Measurements from ENCODE around the gene ZNF445. TPM values are rescaled to one million over a fixed set of nuclear protein-coding genes. Genes with fewer than 3 reads are reported as not detected.

ZNF445 gene
- total RNA-seq, 3 donors from 2014 or later = 5.8 to 8.9 (median 7.2) TPM

DNA sequence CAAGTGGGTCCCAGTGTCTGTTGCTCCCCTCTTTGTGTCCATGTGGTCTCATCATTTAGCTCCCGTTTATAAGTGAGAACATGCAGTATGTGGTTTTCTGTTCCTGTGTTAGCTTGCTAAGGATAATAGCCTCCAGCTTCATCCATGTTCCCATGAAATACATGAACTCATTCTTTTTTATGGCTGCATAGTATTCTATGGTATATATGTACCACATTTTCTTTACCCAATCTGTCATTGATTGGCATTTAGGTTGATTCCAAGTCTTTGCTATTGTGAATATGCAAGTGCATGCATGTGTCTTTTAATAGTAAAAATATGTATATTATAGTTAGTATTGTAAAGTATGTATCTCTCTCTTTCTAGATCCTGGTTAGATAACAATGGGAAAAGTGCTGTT, 85.0 kb downstream of the ZNF445 start:
- H3K9me3 ChIP-seq = peaks cover 0 to 2% of the 10 kb centered on the region in 2 donors
- no peak overlapping the region for H3K27ac ChIP-seq
- no peak overlapping the region for H3K4me3 ChIP-seq
- H3K4me1 ChIP-seq = no peaks in the 10 kb centered on the region
- intact Hi-C loops (cut with DNase I; ENCODE audit: low total_unique reads) = no loop called here
- H3K27me3 ChIP-seq = no peaks in the 10 kb centered on the region
- no peak for DNase-seq (ENCODE audit: low spot score in 2 of 2)
- TF ChIP-seq POLR2AphosphoS5 (IDR thresholded peaks at IDR 0.05) = no peak
- no peak for TF ChIP-seq POLR2A (IDR thresholded peaks at IDR 0.05)
- TF ChIP-seq, protein P1, sequence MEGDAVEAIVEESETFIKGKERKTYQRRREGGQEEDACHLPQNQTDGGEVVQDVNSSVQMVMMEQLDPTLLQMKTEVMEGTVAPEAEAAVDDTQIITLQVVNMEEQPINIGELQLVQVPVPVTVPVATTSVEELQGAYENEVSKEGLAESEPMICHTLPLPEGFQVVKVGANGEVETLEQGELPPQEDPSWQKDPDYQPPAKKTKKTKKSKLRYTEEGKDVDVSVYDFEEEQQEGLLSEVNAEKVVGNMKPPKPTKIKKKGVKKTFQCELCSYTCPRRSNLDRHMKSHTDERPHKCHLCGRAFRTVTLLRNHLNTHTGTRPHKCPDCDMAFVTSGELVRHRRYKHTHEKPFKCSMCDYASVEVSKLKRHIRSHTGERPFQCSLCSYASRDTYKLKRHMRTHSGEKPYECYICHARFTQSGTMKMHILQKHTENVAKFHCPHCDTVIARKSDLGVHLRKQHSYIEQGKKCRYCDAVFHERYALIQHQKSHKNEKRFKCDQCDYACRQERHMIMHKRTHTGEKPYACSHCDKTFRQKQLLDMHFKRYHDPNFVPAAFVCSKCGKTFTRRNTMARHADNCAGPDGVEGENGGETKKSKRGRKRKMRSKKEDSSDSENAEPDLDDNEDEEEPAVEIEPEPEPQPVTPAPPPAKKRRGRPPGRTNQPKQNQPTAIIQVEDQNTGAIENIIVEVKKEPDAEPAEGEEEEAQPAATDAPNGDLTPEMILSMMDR (IDR thresholded peaks at IDR 0.05) = no peak
- peaks cover 5% of the 10 kb centered on the region for H3K36me3 ChIP-seq

GRCh38 chr3:44387404-44387803, 90.1 kb downstream of the ZNF445 start:
- H3K36me3 ChIP-seq = no peaks in the 10 kb centered on the region
- DNase-seq (ENCODE audit: low spot score in 2 of 2) = no peak
- H3K27me3 ChIP-seq = no peaks in the 10 kb centered on the region
- H3K27ac ChIP-seq = no peak overlapping the region
- H3K4me3 ChIP-seq = no peak overlapping the region
- TF ChIP-seq POLR2AphosphoS5 (IDR thresholded peaks at IDR 0.05) (no peak), POLR2A (IDR thresholded peaks at IDR 0.05) (no peak)
- TF ChIP-seq, protein P1 (IDR thresholded peaks at IDR 0.05) = no peak
- intact Hi-C loops (cut with DNase I; ENCODE audit: low total_unique reads) = no loop called here
- H3K4me1 ChIP-seq = no peaks in the 10 kb centered on the region
- peaks cover 13 to 16% of the 10 kb centered on the region in 2 donors for H3K9me3 ChIP-seq

Other genes with a start within 250 kb of the ZNF445 start
- not detected for gene TOPAZ1, start 235.8 kb downstream of the ZNF445 start, total RNA-seq
- 10 to 100 TPM; 19.7 to 25.2 (median 24.2) TPM for gene TCAIM, start 138.9 kb downstream of the ZNF445 start, total RNA-seq
- 10 to 100 TPM in 1 of 3 donors, 1 to 10 TPM in 2; 5.2 to 11.0 (median 6.7) TPM for gene ZKSCAN7, start 77.5 kb upstream of the ZNF445 start, total RNA-seq
- 1 to 10 TPM; 2.0 to 4.0 (median 3.1) TPM for gene ZNF660, start 107.3 kb upstream of the ZNF445 start, total RNA-seq
- gene ZNF197, start 147.4 kb upstream of the ZNF445 start, total RNA-seq = 10 to 100 TPM; 18.0 to 26.2 (median 18.4) TPM
- gene ZNF35, start 171.1 kb upstream of the ZNF445 start, total RNA-seq = 10 to 100 TPM in 2 of 3 donors, 1 to 10 TPM in 1; 8.8 to 18.7 (median 13.1) TPM
- 1 to 10 TPM; 4.6 to 9.5 (median 6.6) TPM for gene ZNF502, start 235.0 kb upstream of the ZNF445 start, total RNA-seq